DND-41 (cell line): Measurements from ENCODE around the gene PLEKHA5.

Experiments
- ATAC-seq: fragments of 200-7000 bp; cut with Tn5 transposase; 3 replicates; pipeline ENCODE4 v1.9.1; 2021; ENCODE audit warnings: low read depth; ENCODE audit not compliant: insufficient read depth
- DNase-seq: peaks from one replicate; pipeline ENCODE4 v3.0.0-alpha.2; 2020
- H2AFZ ChIP-seq: 2 replicates; pipeline ENCODE4 v1.6.0; 2012; ENCODE audit warnings: low read depth, low read length
- H3K27ac ChIP-seq: 2 replicates; pipeline ENCODE4 v1.5.1; 2012; ENCODE audit warnings: low read length, inconsistent platforms
- H3K27me3 ChIP-seq: fragments of 200-600 bp; sonication (generic); 2 replicates; pipeline ENCODE4 v1.6.0; 2012; ENCODE audit warnings: low read length, mild to moderate bottlenecking, inconsistent platforms; ENCODE audit not compliant: insufficient read depth, poor library complexity
- H3K36me3 ChIP-seq: 2 replicates; pipeline ENCODE4 v1.5.1; 2012; ENCODE audit warnings: low read length, inconsistent platforms; ENCODE audit not compliant: insufficient read depth
- H3K4me1 ChIP-seq: 2 replicates; pipeline ENCODE4 v1.5.1; 2012; ENCODE audit warnings: mild to moderate bottlenecking, low read length; ENCODE audit not compliant: insufficient read depth
- H3K4me2 ChIP-seq: 2 replicates; pipeline ENCODE4 v1.6.0; 2012; ENCODE audit warnings: mild to moderate bottlenecking, moderate library complexity, low read length, inconsistent platforms; ENCODE audit not compliant: insufficient read depth
- H3K4me3 ChIP-seq, 2 experiments: fragments of 200-600 bp in 1 of 2; shearing (Covaris generic) in 1 of 2; 2 replicates each; pipeline ENCODE4 v1.5.1; 2012 to 2016; ENCODE audit warnings: inconsistent platforms in 2 of 2, low read length in 2 of 2, mild to moderate bottlenecking in 2 of 2, low read depth in 1 of 2, moderate library complexity in 1 of 2
- H3K79me2 ChIP-seq: 2 replicates; pipeline ENCODE4 v1.6.0; 2012; ENCODE audit warnings: low read length, inconsistent platforms; ENCODE audit not compliant: insufficient read depth
- H3K9ac ChIP-seq: 2 replicates; pipeline ENCODE4 v1.6.0; 2012; ENCODE audit warnings: low read depth, mild to moderate bottlenecking, inconsistent platforms, low read length, moderate library complexity
- H3K9me3 ChIP-seq: 2 replicates; pipeline ENCODE4 v1.5.1; 2012; ENCODE audit warnings: low read length, moderate library complexity, mild to moderate bottlenecking, inconsistent platforms; ENCODE audit not compliant: insufficient read depth, severe bottlenecking
- H4K20me1 ChIP-seq: 2 replicates; pipeline ENCODE4 v1.6.0; 2012; ENCODE audit warnings: low read length; ENCODE audit not compliant: insufficient read depth
- CTCF ChIP-seq: IDR thresholded peaks from 2 replicates; pipeline ENCODE4 v1.5.1; 2012; ENCODE audit warnings: borderline replicate concordance, low read length, moderate library complexity, mild to moderate bottlenecking; ENCODE audit not compliant: poor library complexity, severe bottlenecking; ENCODE audit errors: extremely low read depth
- EZH2 ChIP-seq: IDR thresholded peaks from 3 replicates; pipeline ENCODE4 v1.6.1; 2012; ENCODE audit warnings: borderline replicate concordance, low read depth, mild to moderate bottlenecking, moderate library complexity, low read length, inconsistent platforms; ENCODE audit not compliant: severe bottlenecking

Gene PLEKHA5

GRCh38 chr12:19138956-19139355, 9.4 kb downstream of the PLEKHA5 start:
- no peaks in the 10 kb centered on the region for H3K4me1 ChIP-seq
- DNase-seq (no peak), ATAC-seq (no peak)
- H3K27me3 ChIP-seq = no peaks in the 10 kb centered on the region
- no peak overlapping the region for H3K4me3 ChIP-seq
- H3K36me3 ChIP-seq = peaks cover 12% of the 10 kb centered on the region
- no peak overlapping the region for H3K27ac ChIP-seq
- H3K4me2 ChIP-seq = no peak overlapping the region
- no peak overlapping the region for H3K9ac ChIP-seq
- no peak for TF ChIP-seq EZH2
- no peak for TF ChIP-seq CTCF
- H3K9me3 ChIP-seq = no peaks in the 10 kb centered on the region
- peaks cover 4% of the 10 kb centered on the region; the same call in 1 of the 2 replicates for H4K20me1 ChIP-seq
- H3K79me2 ChIP-seq = peaks cover 25% of the 10 kb centered on the region
- no peak overlapping the region for H2AFZ ChIP-seq

- no peaks in the 10 kb centered on the region for H3K9me3 ChIP-seq
- peaks cover 30% of the 10 kb centered on the region for H3K79me2 ChIP-seq
- no peak overlapping the region for H3K4me3 ChIP-seq
- no peak overlapping the region for H3K9ac ChIP-seq
- TF ChIP-seq CTCF (no peak), EZH2 (no peak)
- DNase-seq (no peak), ATAC-seq (no peak)
- no peak overlapping the region for H3K27ac ChIP-seq
- no peak overlapping the region for H2AFZ ChIP-seq
- peaks cover 15% of the 10 kb centered on the region for H3K36me3 ChIP-seq
- H3K4me1 ChIP-seq = no peaks in the 10 kb centered on the region
- H4K20me1 ChIP-seq = peaks cover 7% of the 10 kb centered on the region; the same call in 1 of the 2 replicates
- H3K4me2 ChIP-seq = no peak overlapping the region
- H3K27me3 ChIP-seq = no peaks in the 10 kb centered on the region
Measured at GRCh38 chr12:19139615-19140194, 10.2 kb downstream of the PLEKHA5 start.

GRCh38 chr12:19140381-19141236, 11.1 kb downstream of the PLEKHA5 start:
- Histone ChIP-seq H3K9ac (no peak overlapping the region), H3K4me3 (no peak overlapping the region), H4K20me1 (peaks cover 7% of the 10 kb centered on the region; the same call in 1 of the 2 replicates), H2AFZ (no peak overlapping the region), H3K4me1 (no peaks in the 10 kb centered on the region), H3K9me3 (no peaks in the 10 kb centered on the region), H3K79me2 (peaks cover 28% of the 10 kb centered on the region), H3K27me3 (no peaks in the 10 kb centered on the region), H3K4me2 (no peak overlapping the region), H3K36me3 (peaks cover 15% of the 10 kb centered on the region), H3K27ac (no peak overlapping the region)
- TF ChIP-seq EZH2 (no peak), CTCF (no peak)
- ATAC-seq (no peak), DNase-seq (no peak)
